Measurements from ENCODE around the gene LAMTOR3. TPM values are rescaled to one million over a fixed set of nuclear protein-coding genes. Genes with fewer than 3 reads are reported as not detected.

The LAMTOR3 gene
- total RNA-seq, 1 donor from 2014 or later: 22.2 TPM

DNA sequence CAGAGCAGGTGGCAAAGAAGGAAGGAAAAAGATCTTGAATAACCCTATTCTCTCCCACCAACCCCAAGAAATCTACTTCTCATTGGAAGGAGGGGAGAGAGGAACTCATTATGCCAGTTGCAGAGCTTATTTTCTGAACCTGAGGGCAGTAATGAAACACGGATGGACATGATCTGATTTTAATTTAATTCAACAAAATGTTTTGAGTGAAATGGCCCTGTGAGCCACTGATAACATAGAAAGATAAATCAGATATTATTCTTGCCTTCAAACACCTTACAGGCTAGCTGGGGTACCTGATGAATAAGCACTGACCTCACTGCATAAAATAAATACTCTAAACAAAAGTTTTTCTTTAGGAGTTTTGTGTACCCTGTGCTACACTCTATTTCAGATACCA lies 47.3 kb downstream of the LAMTOR3 start:
- TF ChIP-seq, protein P1, sequence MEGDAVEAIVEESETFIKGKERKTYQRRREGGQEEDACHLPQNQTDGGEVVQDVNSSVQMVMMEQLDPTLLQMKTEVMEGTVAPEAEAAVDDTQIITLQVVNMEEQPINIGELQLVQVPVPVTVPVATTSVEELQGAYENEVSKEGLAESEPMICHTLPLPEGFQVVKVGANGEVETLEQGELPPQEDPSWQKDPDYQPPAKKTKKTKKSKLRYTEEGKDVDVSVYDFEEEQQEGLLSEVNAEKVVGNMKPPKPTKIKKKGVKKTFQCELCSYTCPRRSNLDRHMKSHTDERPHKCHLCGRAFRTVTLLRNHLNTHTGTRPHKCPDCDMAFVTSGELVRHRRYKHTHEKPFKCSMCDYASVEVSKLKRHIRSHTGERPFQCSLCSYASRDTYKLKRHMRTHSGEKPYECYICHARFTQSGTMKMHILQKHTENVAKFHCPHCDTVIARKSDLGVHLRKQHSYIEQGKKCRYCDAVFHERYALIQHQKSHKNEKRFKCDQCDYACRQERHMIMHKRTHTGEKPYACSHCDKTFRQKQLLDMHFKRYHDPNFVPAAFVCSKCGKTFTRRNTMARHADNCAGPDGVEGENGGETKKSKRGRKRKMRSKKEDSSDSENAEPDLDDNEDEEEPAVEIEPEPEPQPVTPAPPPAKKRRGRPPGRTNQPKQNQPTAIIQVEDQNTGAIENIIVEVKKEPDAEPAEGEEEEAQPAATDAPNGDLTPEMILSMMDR (conservative IDR thresholded peaks at IDR 0.05; ENCODE audit: low read depth, low read length): no peak
- no peak overlapping the region for H3K4me3 ChIP-seq (ENCODE audit: low read depth, low read length)
- no peak for DNase-seq (ENCODE audit: low read depth)

DNA sequence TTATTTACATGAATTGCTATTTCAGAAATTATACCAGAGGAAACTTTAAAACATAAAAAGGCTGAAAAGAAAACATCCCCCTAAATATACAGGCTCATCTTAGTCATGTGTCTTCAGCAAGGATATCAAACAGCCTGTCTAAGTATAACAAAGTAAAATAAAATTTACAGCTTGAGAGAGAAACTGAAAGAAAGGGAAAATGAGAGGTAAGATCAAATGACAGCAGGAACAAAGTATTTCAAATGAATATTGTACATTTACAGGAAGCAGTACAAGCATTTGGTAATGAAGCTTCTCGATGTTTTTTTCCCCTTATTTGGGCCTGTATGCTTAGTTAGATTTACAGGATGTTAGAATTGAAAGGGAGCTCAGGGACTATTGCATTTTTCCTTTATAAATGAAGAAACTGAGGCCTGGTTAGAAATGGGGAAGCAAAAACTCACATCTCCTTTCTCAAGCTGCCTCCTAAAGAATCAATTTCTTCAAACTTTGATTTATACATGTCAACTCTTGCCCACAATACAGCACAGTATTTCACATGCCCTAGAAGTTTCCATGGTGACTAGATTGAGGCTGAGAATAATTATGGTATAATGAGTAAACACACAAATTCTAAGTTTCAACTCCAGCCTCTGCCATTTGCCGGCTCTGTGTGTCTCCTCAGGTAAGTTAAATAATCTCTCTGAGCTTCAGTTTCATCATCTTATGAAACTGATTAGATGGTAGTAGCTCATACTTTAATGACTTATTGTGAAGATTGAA lies 48.3 kb downstream of the LAMTOR3 start:
- no peak overlapping the region for H3K4me3 ChIP-seq (ENCODE audit: low read depth, low read length)
- TF ChIP-seq, protein P1 (conservative IDR thresholded peaks at IDR 0.05; ENCODE audit: low read depth, low read length): no peak
- no peak for DNase-seq (ENCODE audit: low read depth)

DNA sequence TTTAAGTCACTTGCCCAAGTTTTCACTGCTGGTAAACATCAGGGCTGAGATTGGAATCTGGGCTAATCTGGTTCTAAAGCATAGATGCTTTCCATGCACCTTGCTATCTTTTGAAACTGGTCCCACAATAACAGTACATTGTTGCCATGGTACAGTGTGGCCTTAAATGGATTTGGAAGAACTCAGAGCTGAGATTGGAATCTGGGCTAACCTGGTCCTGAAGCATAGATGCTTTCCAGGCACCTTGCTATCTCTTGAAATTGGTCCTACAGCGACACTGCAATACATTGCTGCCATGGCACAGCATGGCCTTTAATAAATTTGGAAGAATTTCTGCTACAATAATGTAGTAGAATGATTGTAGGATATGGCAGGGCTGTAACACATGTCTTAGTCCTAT lies 49.0 kb downstream of the LAMTOR3 start:
- no peak overlapping the region for H3K4me3 ChIP-seq (ENCODE audit: low read depth, low read length)
- no peak for DNase-seq (ENCODE audit: low read depth)
- TF ChIP-seq, protein P1 (conservative IDR thresholded peaks at IDR 0.05; ENCODE audit: low read depth, low read length): no peak

DNA sequence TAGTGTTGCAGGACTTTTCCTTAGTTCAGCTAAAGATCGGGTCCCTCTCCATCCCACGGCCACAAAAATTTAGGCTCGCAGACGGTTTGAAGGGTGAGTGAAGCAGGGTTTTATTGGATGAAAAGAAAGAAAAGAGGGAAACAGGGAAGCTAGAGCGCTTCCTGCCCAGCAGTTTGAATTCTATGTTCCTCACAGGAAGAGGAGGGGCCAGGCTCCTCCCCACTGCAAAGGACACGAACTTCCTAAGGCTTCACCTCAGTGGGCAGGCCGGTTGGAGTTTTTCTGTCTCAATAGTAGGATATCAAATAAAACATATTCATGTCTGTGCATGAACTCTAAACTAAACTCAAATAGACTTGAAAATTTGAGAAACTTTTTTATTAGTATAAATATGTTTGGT lies 50.2 kb downstream of the LAMTOR3 start:
- no peak for DNase-seq (ENCODE audit: low read depth)
- TF ChIP-seq, protein P1 (conservative IDR thresholded peaks at IDR 0.05; ENCODE audit: low read depth, low read length): no peak
- H3K4me3 ChIP-seq (ENCODE audit: low read depth, low read length): no peak overlapping the region

DNA sequence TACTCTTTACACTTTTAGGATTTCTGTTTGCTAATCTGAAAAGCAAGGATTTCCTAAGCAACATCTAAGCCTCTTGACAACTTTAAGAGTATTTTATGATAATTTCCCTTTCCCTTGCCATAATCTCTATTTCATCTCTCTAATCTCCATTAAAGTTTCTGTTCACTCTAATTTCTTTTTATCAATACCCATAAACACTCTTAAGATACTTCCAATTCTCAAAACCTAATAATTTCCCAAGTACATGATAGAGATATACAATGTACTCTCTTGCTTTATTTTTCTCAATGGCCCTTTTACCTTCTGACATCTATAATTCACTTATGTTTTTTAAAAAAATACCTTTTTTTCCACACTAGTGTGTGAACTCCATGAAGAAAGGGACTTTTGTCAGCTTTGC lies 50.8 kb downstream of the LAMTOR3 start:
- DNase-seq (ENCODE audit: low read depth): no peak
- no peak overlapping the region for H3K4me3 ChIP-seq (ENCODE audit: low read depth, low read length)
- TF ChIP-seq, protein P1 (conservative IDR thresholded peaks at IDR 0.05; ENCODE audit: low read depth, low read length): no peak

DNA sequence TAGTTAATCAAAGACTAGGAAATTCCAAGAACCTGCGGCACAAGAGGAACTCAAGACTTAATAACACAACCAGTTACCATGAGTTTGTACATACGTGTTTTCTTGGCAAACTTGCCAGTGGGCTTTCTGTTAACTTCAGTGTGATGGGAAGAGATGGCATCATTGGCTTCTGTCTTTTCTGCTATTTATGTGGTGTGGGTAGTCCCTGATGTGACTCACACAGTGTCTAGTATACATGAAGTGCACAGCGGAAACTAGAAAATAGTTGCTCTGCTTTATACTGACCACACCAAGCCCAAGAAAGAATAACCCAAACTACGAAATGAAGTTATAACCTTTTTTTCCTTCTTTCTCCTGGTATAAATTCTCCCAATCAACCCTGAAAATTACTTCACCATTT lies 53.1 kb downstream of the LAMTOR3 start:
- TF ChIP-seq, protein P1 (conservative IDR thresholded peaks at IDR 0.05; ENCODE audit: low read depth, low read length): no peak
- no peak for DNase-seq (ENCODE audit: low read depth)
- no peak overlapping the region for H3K4me3 ChIP-seq (ENCODE audit: low read depth, low read length)

DNA sequence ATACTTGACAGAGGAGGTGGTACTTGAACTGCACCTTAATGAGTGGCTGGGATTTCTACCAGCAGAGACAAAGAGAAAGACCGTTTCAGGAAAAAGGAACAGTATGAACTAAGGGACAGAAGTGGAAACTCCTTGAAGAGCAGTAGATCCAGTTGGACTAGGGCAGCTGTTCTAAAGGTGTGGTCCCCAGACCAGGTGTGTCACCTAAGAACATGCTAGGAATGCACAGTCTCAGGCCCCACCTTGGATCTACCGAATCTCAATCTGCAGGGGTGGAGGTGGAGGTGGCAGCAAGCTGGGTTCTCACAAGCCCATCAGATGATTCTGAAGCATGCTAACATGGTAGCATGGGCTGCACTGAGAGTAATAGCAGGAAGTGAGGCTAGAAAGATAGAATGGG lies 55.3 kb downstream of the LAMTOR3 start:
- TF ChIP-seq, protein P1 (conservative IDR thresholded peaks at IDR 0.05; ENCODE audit: low read depth, low read length): no peak
- no peak overlapping the region for H3K4me3 ChIP-seq (ENCODE audit: low read depth, low read length)
- no peak for DNase-seq (ENCODE audit: low read depth)

All from epithelial cell of proximal tubule (primary cell).